Uterus (tissue), 2 donors: ENCODE results near the gene TTC34.

Source experiments
- POLR2A ChIP-seq, 2 donors: fragments of 450-650 bp; IDR thresholded peaks; one replicate each; pipeline ENCODE4 v1.6.1; 2016; ENCODE audit warnings: antibody characterized with exemption in 2 of 2, mild to moderate bottlenecking in 1 of 2, moderate library complexity in 1 of 2
- TF ChIP-seq, protein P1 (sequence below), 4 experiments: fragments of 200-600 bp in 2 of 4; fragments of 450-650 bp in 2 of 4; sonication (generic) in 2 of 4; IDR thresholded peaks; one replicate each; pipeline ENCODE4 v1.5.1; 2016 to 2019; ENCODE audit warnings: antibody characterized with exemption in 4 of 4, mild to moderate bottlenecking in 2 of 4, moderate library complexity in 1 of 4

DNA sequence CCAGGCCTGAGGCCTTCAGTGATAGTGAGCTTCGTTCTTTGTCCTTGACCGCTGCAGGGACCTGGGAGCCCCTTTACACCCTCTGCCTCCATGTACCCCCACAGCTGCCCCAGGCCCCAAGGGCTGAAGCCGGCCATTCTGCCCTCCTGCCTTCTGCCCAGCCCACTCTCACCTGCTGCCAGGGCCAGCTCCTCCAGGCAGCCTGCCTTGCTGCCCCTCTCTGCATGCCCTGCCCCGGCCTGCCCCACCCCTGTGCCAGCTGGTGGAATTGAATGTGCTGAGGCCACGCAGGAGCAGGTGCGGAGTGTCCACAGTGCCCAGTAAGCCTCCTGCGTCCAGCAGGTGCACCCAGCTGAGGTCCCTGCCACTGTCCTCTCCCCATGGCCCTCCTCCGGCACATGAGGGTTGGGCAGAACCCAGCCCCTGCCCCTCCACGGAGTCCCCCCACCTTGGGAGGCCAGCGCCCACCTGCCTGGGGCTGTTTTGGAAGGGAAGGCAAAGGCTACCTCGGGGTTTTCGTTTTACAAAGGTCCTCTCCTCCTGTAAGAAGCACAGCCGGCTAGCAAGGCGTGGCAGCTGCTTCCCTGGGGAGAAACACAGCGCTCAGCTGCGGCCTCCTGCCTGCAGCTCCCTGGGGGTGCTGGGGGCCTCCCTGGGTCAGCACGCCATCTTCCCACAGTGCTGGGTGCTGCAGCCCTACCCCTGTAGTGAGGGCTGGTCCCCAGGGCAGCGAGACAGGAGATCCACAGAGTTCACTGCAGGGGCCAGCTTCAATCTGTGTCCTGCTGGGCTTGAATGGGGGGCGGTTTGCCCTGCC, 189.7 kb downstream of the TTC34 start:
- no peak for TF ChIP-seq POLR2A (IDR thresholded peaks at IDR 0.05)
- TF ChIP-seq, protein P1, sequence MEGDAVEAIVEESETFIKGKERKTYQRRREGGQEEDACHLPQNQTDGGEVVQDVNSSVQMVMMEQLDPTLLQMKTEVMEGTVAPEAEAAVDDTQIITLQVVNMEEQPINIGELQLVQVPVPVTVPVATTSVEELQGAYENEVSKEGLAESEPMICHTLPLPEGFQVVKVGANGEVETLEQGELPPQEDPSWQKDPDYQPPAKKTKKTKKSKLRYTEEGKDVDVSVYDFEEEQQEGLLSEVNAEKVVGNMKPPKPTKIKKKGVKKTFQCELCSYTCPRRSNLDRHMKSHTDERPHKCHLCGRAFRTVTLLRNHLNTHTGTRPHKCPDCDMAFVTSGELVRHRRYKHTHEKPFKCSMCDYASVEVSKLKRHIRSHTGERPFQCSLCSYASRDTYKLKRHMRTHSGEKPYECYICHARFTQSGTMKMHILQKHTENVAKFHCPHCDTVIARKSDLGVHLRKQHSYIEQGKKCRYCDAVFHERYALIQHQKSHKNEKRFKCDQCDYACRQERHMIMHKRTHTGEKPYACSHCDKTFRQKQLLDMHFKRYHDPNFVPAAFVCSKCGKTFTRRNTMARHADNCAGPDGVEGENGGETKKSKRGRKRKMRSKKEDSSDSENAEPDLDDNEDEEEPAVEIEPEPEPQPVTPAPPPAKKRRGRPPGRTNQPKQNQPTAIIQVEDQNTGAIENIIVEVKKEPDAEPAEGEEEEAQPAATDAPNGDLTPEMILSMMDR (IDR thresholded peaks at IDR 0.05), result no peak
